Measurements from ENCODE around the gene LRWD1. TPM values are rescaled to one million over a fixed set of nuclear protein-coding genes. Genes with fewer than 3 reads are reported as not detected.

The LRWD1 gene
- total RNA-seq, 1 experiment from 2014 or later: 58.7 TPM

Other genes starting within 250 kb of the LRWD1 start
- gene SH2B2, start 178.1 kb upstream of the LRWD1 start, total RNA-seq (2014; rRNA removed): 11.9 and 25.8 TPM in 2 replicates
- not detected in 2 replicates for gene SPDYE6, start 108.5 kb upstream of the LRWD1 start, total RNA-seq (2014; rRNA removed)
- 26.1 and 32.1 TPM in 2 replicates for gene PRKRIP1, start 68.6 kb upstream of the LRWD1 start, total RNA-seq (2014; rRNA removed)
- gene ORAI2, start 31.4 kb upstream of the LRWD1 start, total RNA-seq (2014; rRNA removed): 69.7 and 86.8 TPM in 2 replicates
- 20.4 and 25.5 TPM in 2 replicates for gene ALKBH4, start 121 bp upstream of the LRWD1 start, total RNA-seq (2014; rRNA removed)
- 25.1 and 42.8 TPM in 2 replicates for gene POLR2J, start 13.9 kb downstream of the LRWD1 start, total RNA-seq (2014; rRNA removed)
- 0.40 and 1.2 TPM in 2 replicates for gene RASA4B, start 52.8 kb downstream of the LRWD1 start, total RNA-seq (2014; rRNA removed)
- 1.0 and 4.3 TPM in 2 replicates for gene UPK3BL2, start 78.7 kb downstream of the LRWD1 start, total RNA-seq (2014; rRNA removed)
- not detected in 2 replicates for gene SPDYE2, start 86.2 kb downstream of the LRWD1 start, total RNA-seq (2014; rRNA removed)
- 18.5 and 24.8 TPM in 2 replicates for gene POLR2J3, start 107.6 kb downstream of the LRWD1 start, total RNA-seq (2014; rRNA removed)
- 1.0 and 4.4 TPM in 2 replicates for gene RASA4, start 151.8 kb downstream of the LRWD1 start, total RNA-seq (2014; rRNA removed)
- gene UPK3BL1, start 177.8 kb downstream of the LRWD1 start, total RNA-seq (2014; rRNA removed): 20.1 and 21.9 TPM in 2 replicates
- not detected in 2 replicates for gene SPDYE2B, start 185.3 kb downstream of the LRWD1 start, total RNA-seq (2014; rRNA removed)
- 0.86 and 2.4 TPM in 2 replicates for gene POLR2J2, start 206.7 kb downstream of the LRWD1 start, total RNA-seq (2014; rRNA removed)

Measured in LHCN-M2 (cell line).